Sigmoid colon (tissue), 4 donors: ENCODE results near the gene PLK1.

Experiments
- CTCF ChIP-seq, 4 experiments: fragments of 450-650 bp in 3 of 4; fragments of 200-600 bp in 1 of 4; IDR thresholded peaks; one replicate each; pipeline ENCODE4 v1.5.1; 2016 to 2019; ENCODE audit warnings: antibody characterized with exemption in 4 of 4, mild to moderate bottlenecking in 3 of 4, moderate library complexity in 2 of 4
- EP300 ChIP-seq, 4 donors: sonication (generic); formaldehyde crosslinking; IDR thresholded peaks; one replicate each; pipeline ENCODE4 v1.6.1; 2017; ENCODE audit warnings: antibody characterized with exemption in 4 of 4
- POLR2A ChIP-seq, 2 donors: fragments of 450-650 bp; IDR thresholded peaks; one replicate each; pipeline ENCODE4 v1.6.1; 2016; ENCODE audit warnings: antibody characterized with exemption in 2 of 2, mild to moderate bottlenecking in 2 of 2, moderate library complexity in 2 of 2
- POLR2AphosphoS5 ChIP-seq, 4 donors: sonication (generic); formaldehyde crosslinking; IDR thresholded peaks; one replicate each; pipeline ENCODE4 v1.6.1; 2017; ENCODE audit warnings: antibody characterized with exemption in 4 of 4

- TF ChIP-seq CTCF (IDR thresholded peaks at IDR 0.05) (no peak), POLR2AphosphoS5 (IDR thresholded peaks at IDR 0.05) (no peak), EP300 (IDR thresholded peaks at IDR 0.05) (no peak), POLR2A (IDR thresholded peaks at IDR 0.05) (no peak)
These were observed 3.5 kb downstream of the PLK1 start for GRCh38 chr16:23682181-23682580.
